ENCODE measurements around the gene ASTN2. TPM values are rescaled to one million over a fixed set of nuclear protein-coding genes. Genes with fewer than 3 reads are reported as not detected.

Gene ASTN2
- total RNA-seq, 2 experiments from 2014 or later: 1.7 to 4.2 TPM

- no peak overlapping the region for H3K4me3 ChIP-seq (ENCODE audit: low read depth, low read length, poor library complexity, severe bottlenecking)
- H2AFZ ChIP-seq (ENCODE audit: low read length): no peak overlapping the region
- no peak for DNase-seq (ENCODE audit: low spot score)
- ChIA-PET CTCF (ENCODE audit: unreplicated experiment) (no interaction called here), POLR2A (no interaction called here)
- BruUV-seq (replicated peaks): no TSS peak
- H4K20me1 ChIP-seq (ENCODE audit: insufficient read depth, low read length): no peaks in the 10 kb centered on the region
- no peaks in the 10 kb centered on the region for H3K9me2 ChIP-seq (ENCODE audit: insufficient read depth, low read length)
- H3K27ac ChIP-seq (ENCODE audit: low read depth, low read length, poor library complexity, severe bottlenecking): no peak overlapping the region
- TF ChIP-seq, protein P1, sequence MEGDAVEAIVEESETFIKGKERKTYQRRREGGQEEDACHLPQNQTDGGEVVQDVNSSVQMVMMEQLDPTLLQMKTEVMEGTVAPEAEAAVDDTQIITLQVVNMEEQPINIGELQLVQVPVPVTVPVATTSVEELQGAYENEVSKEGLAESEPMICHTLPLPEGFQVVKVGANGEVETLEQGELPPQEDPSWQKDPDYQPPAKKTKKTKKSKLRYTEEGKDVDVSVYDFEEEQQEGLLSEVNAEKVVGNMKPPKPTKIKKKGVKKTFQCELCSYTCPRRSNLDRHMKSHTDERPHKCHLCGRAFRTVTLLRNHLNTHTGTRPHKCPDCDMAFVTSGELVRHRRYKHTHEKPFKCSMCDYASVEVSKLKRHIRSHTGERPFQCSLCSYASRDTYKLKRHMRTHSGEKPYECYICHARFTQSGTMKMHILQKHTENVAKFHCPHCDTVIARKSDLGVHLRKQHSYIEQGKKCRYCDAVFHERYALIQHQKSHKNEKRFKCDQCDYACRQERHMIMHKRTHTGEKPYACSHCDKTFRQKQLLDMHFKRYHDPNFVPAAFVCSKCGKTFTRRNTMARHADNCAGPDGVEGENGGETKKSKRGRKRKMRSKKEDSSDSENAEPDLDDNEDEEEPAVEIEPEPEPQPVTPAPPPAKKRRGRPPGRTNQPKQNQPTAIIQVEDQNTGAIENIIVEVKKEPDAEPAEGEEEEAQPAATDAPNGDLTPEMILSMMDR (conservative IDR thresholded peaks at IDR 0.05; ENCODE audit: low read length): no peak
- no peak for TF ChIP-seq EZH2phosphoT487 (IDR thresholded peaks at IDR 0.05; ENCODE audit: borderline replicate concordance, low read depth, low read length)
- H3K79me2 ChIP-seq (ENCODE audit: insufficient read depth, low read depth, low read length): no peaks in the 10 kb centered on the region
- intact Hi-C loops (cut with micrococcal nuclease; ENCODE audit: unreplicated experiment): no loop called here
- no peaks in the 10 kb centered on the region for H3K36me3 ChIP-seq (ENCODE audit: insufficient read depth, low read length)
- H3K9me3 ChIP-seq (ENCODE audit: low read length): no peaks in the 10 kb centered on the region
- no peak overlapping the region for H3K4me2 ChIP-seq (ENCODE audit: low read length)
- H3K4me1 ChIP-seq (ENCODE audit: insufficient read depth, low read length, poor library complexity, severe bottlenecking): no peaks in the 10 kb centered on the region
Measured at GRCh38 chr9:117145081-117145480, 269.8 kb downstream of the ASTN2 start.

GRCh38 chr9:117138231-117138630, 276.6 kb downstream of the ASTN2 start:
- no peak overlapping the region for H3K4me3 ChIP-seq (ENCODE audit: low read depth, low read length, poor library complexity, severe bottlenecking)
- DNase-seq (ENCODE audit: low spot score): no peak
- H2AFZ ChIP-seq (ENCODE audit: low read length): no peak overlapping the region
- H3K27ac ChIP-seq (ENCODE audit: low read depth, low read length, poor library complexity, severe bottlenecking): no peak overlapping the region
- H3K36me3 ChIP-seq (ENCODE audit: insufficient read depth, low read length): no peaks in the 10 kb centered on the region
- ChIA-PET CTCF (ENCODE audit: unreplicated experiment) (no interaction called here), POLR2A (no interaction called here)
- intact Hi-C loops (cut with micrococcal nuclease; ENCODE audit: unreplicated experiment): no loop called here
- no peaks in the 10 kb centered on the region for H3K4me1 ChIP-seq (ENCODE audit: insufficient read depth, low read length, poor library complexity, severe bottlenecking)
- no peaks in the 10 kb centered on the region for H4K20me1 ChIP-seq (ENCODE audit: insufficient read depth, low read length)
- H3K9me2 ChIP-seq (ENCODE audit: insufficient read depth, low read length): no peaks in the 10 kb centered on the region
- TF ChIP-seq, protein P1 (conservative IDR thresholded peaks at IDR 0.05; ENCODE audit: low read length): no peak
- TF ChIP-seq EZH2phosphoT487 (IDR thresholded peaks at IDR 0.05; ENCODE audit: borderline replicate concordance, low read depth, low read length): no peak
- no peaks in the 10 kb centered on the region for H3K79me2 ChIP-seq (ENCODE audit: insufficient read depth, low read depth, low read length)
- no peak overlapping the region for H3K4me2 ChIP-seq (ENCODE audit: low read length)
- no TSS peak for BruUV-seq (replicated peaks)
- no peaks in the 10 kb centered on the region for H3K9me3 ChIP-seq (ENCODE audit: low read length)

- CTCF ChIA-PET (ENCODE audit: unreplicated experiment): no interaction called here
- no peak overlapping the region for H2AFZ ChIP-seq (ENCODE audit: low read length)
- no peak overlapping the region for H3K4me3 ChIP-seq (ENCODE audit: low read depth, low read length, poor library complexity, severe bottlenecking)
Measured at GRCh38 chr9:117136461-117136860, 278.4 kb downstream of the ASTN2 start.

More at GRCh38 chr9:117136461-117136860, 278.4 kb downstream of the ASTN2 start:
- no TSS peak for BruUV-seq (replicated peaks)
- Histone ChIP-seq H3K9me3 (ENCODE audit: low read length) (no peaks in the 10 kb centered on the region), H3K4me2 (ENCODE audit: low read length) (no peak overlapping the region), H4K20me1 (ENCODE audit: insufficient read depth, low read length) (no peaks in the 10 kb centered on the region), H3K79me2 (ENCODE audit: insufficient read depth, low read depth, low read length) (no peaks in the 10 kb centered on the region), H3K36me3 (ENCODE audit: insufficient read depth, low read length) (no peaks in the 10 kb centered on the region), H3K27ac (ENCODE audit: low read depth, low read length, poor library complexity, severe bottlenecking) (no peak overlapping the region), H3K4me1 (ENCODE audit: insufficient read depth, low read length, poor library complexity, severe bottlenecking) (no peaks in the 10 kb centered on the region), H3K9me2 (ENCODE audit: insufficient read depth, low read length) (no peaks in the 10 kb centered on the region)
- TF ChIP-seq EZH2phosphoT487 (IDR thresholded peaks at IDR 0.05; ENCODE audit: borderline replicate concordance, low read depth, low read length): no peak
- TF ChIP-seq, protein P1 (conservative IDR thresholded peaks at IDR 0.05; ENCODE audit: low read length): no peak
- DNase-seq (ENCODE audit: low spot score): no peak
- intact Hi-C loops (cut with micrococcal nuclease; ENCODE audit: unreplicated experiment): no loop called here
- POLR2A ChIA-PET: interaction anchor here (1.6 kb wide), 1 partner anchor 10 kb away, joined by 4 read pairs; no protein-coding TSS in a partner anchor
